Measurements from ENCODE around the gene TPST2. TPM values are rescaled to one million over a fixed set of nuclear protein-coding genes. Genes with fewer than 3 reads are reported as not detected.

Gene TPST2
- total and polyA plus RNA-seq, 2 of the 4 experiments (the other 2 are of a cell fraction) = 42.5 to 63.6 TPM

DNA sequence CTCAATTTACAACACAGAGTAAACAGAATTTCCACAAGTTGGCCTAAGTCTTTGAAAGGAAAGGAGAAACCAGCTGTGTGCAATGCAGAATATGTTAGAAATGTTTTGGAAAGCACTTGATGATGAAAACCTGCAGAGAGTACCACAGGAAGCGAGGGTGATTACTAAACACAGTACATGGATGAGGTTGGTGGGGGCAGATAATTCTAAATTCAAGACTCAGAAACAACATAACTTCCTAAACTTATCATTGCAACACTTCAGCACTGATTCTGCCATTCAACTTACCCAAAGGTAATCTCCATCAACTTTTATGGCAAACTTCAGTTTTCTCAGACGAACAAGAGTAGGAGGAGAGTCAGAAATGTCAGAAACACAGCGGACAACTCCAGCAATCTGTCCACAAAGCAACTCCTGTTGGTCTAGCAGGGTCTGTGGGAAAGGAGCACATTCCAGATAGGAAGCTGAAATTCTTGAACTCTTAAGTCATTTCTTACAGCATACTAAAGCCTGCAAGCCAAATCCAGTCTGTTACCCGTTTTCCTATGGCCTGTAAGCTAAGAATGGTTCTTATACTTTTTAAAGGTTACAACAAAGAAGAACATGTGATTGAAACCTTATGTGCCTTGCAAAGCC, 113.1 kb downstream of the TPST2 start:
- no peak overlapping the region for H3K14ac ChIP-seq (replicated peaks; ENCODE audit: low read depth, low read length)
- peak; percentile 55 for DNase-seq
- H3K4ac ChIP-seq (ENCODE audit: low read depth, low read length) = no peak overlapping the region
- peaks cover 7 to 35% of the 10 kb centered on the region in 2 experiments; a peak in 2 of 4 replicates for H3K79me1 ChIP-seq (ENCODE audit: low read depth in 1 of 2, low read length in 2 of 2)
- no peak overlapping the region for H2BK15ac ChIP-seq (ENCODE audit: low read depth, low read length)
- TF ChIP-seq MXI1 (IDR thresholded peaks at IDR 0.05; ENCODE audit: borderline replicate concordance, low read depth, low read length) (no peak), MAFK (IDR thresholded peaks at IDR 0.05; ENCODE audit: low read depth, low read length) (no peak), MAZ (IDR thresholded peaks at IDR 0.05; ENCODE audit: borderline replicate concordance, low read depth, low read length) (no peak), BHLHE40 (IDR thresholded peaks at IDR 0.05; ENCODE audit: low read depth, low read length) (no peak), RCOR1 (IDR thresholded peaks at IDR 0.05; ENCODE audit: insufficient replicate concordance, low read length) (no peak), CHD1 (IDR thresholded peaks at IDR 0.05; ENCODE audit: low read depth, low read length) (no peak), SMC3 (IDR thresholded peaks at IDR 0.05; ENCODE audit: low read depth, low read length) (no peak), POLR2A (IDR thresholded peaks at IDR 0.05; ENCODE audit: low read depth, low read length) (no peak), FOS (IDR thresholded peaks at IDR 0.05; ENCODE audit: low read depth, low read length) (no peak), CEBPB (IDR thresholded peaks at IDR 0.05; ENCODE audit: low read depth, low read length) (no peak), NFE2L2 (IDR thresholded peaks at IDR 0.05; ENCODE audit: low read depth, low read length) (no peak)
- TF ChIP-seq, protein P1, sequence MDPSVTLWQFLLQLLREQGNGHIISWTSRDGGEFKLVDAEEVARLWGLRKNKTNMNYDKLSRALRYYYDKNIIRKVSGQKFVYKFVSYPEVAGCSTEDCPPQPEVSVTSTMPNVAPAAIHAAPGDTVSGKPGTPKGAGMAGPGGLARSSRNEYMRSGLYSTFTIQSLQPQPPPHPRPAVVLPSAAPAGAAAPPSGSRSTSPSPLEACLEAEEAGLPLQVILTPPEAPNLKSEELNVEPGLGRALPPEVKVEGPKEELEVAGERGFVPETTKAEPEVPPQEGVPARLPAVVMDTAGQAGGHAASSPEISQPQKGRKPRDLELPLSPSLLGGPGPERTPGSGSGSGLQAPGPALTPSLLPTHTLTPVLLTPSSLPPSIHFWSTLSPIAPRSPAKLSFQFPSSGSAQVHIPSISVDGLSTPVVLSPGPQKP (IDR thresholded peaks at IDR 0.05; ENCODE audit: borderline replicate concordance, low read depth, low read length) = no peak
- TF ChIP-seq, protein P2, sequence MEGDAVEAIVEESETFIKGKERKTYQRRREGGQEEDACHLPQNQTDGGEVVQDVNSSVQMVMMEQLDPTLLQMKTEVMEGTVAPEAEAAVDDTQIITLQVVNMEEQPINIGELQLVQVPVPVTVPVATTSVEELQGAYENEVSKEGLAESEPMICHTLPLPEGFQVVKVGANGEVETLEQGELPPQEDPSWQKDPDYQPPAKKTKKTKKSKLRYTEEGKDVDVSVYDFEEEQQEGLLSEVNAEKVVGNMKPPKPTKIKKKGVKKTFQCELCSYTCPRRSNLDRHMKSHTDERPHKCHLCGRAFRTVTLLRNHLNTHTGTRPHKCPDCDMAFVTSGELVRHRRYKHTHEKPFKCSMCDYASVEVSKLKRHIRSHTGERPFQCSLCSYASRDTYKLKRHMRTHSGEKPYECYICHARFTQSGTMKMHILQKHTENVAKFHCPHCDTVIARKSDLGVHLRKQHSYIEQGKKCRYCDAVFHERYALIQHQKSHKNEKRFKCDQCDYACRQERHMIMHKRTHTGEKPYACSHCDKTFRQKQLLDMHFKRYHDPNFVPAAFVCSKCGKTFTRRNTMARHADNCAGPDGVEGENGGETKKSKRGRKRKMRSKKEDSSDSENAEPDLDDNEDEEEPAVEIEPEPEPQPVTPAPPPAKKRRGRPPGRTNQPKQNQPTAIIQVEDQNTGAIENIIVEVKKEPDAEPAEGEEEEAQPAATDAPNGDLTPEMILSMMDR (conservative IDR thresholded peaks at IDR 0.05; ENCODE audit: low read depth, low read length) = no peak
- CTCF ChIA-PET = no interaction called here
- no peaks in the 10 kb centered on the region for H4K20me1 ChIP-seq (ENCODE audit: insufficient read depth, low read length)
- H3K9me3 ChIP-seq (ENCODE audit: control insufficient read depth, insufficient read depth, low read length) = no peaks in the 10 kb centered on the region
- H3K23ac ChIP-seq (ENCODE audit: low read depth, low read length) = no peak overlapping the region
- no peak overlapping the region for H3K56ac ChIP-seq (ENCODE audit: extremely low read depth, insufficient read depth, low read length)
- H2AK5ac ChIP-seq (ENCODE audit: low read depth, low read length) = no peak overlapping the region
- peaks cover 7% of the 10 kb centered on the region for H3K4me1 ChIP-seq (ENCODE audit: control insufficient read depth, insufficient read depth, low read length)
- H3K18ac ChIP-seq (ENCODE audit: low read depth, low read length) = no peak overlapping the region
- peaks cover 3% of the 10 kb centered on the region; the same call in 1 of the 2 replicates for H3K9me1 ChIP-seq (ENCODE audit: insufficient read depth, low read length)
- H3K27me3 ChIP-seq (ENCODE audit: control insufficient read depth, insufficient read depth, low read length) = no peaks in the 10 kb centered on the region
- no peak overlapping the region for H3K9ac ChIP-seq (ENCODE audit: low read depth, low read length)
- BruUV-seq (replicated peaks) = no TSS peak
- intact Hi-C loops (cut with micrococcal nuclease) (no loop called here), in situ Hi-C loops (cut with MboI; ENCODE audit: low sequenced_read_pairs) (no loop called here), dilution Hi-C loops (cut with HindIII; ENCODE audit: low sequenced_read_pairs, unreplicated experiment) (no loop called here)
- 0 out of 2 replicates have a peak overlapping the region, but pooled peaks have one; percentile 0 for H2BK20ac ChIP-seq (ENCODE audit: low read depth, low read length)
- peak overlapping the region; percentile 31; the same call in 1 of the 2 replicates for H3K4me2 ChIP-seq (ENCODE audit: low read depth, low read length)
- no CpG with 5 or more reads among the region's 4 CpGs for WGBS, 2 experiments (ENCODE audit: extremely low coverage in 2 of 2, insufficient read length in 1 of 2)
- H3K27ac ChIP-seq (ENCODE audit: insufficient read depth, low read length) = no peak overlapping the region
- H2BK5ac ChIP-seq (ENCODE audit: low read depth, low read length, poor library complexity, severe bottlenecking) = peak overlapping the region; percentile 5
- ATAC-seq (ENCODE audit: low read depth) = peak; percentile 32; the same call in 1 of the 2 replicates
- H3K36me3 ChIP-seq (ENCODE audit: control insufficient read depth, insufficient read depth, low read length) = peaks cover 20% of the 10 kb centered on the region
- no peak overlapping the region for H4K5ac ChIP-seq (ENCODE audit: low read depth, low read length)
- POLR2A ChIA-PET (ENCODE audit: unreplicated experiment) = no interaction called here
- H4K91ac ChIP-seq (ENCODE audit: insufficient read depth, low read depth, low read length) = no peak overlapping the region
- H2AK9ac ChIP-seq (replicated peaks; ENCODE audit: low read depth, low read length, poor library complexity) = no peak overlapping the region
- H2BK120ac ChIP-seq (ENCODE audit: low read depth, low read length) = no peak overlapping the region
- no peak overlapping the region for H4K8ac ChIP-seq (ENCODE audit: low read depth in 2 of 2, low read length in 2 of 2)
- H2AFZ ChIP-seq (replicated peaks; ENCODE audit: low read length, poor library complexity) = no peak overlapping the region
- H3K4me3 ChIP-seq (ENCODE audit: insufficient read depth, low read depth, low read length) = no peak overlapping the region
